ENCODE results near the gene TEAD1. TPM values are rescaled to one million over a fixed set of nuclear protein-coding genes. Genes with fewer than 3 reads are reported as not detected.

Gene TEAD1
- total and polyA plus RNA-seq, 9 of the 15 experiments (the other 6 are each of a cell fraction or from before 2014, with no cell fraction given) = 1.7 to 17.7 (median 10.8) TPM

GRCh38 chr11:12841946-12842630 lies 167.9 kb downstream of the TEAD1 start:
- Histone ChIP-seq H3K36me3 (ENCODE audit: control insufficient read depth, insufficient read depth, low read length) (no peaks in the 10 kb centered on the region), H3K9ac (ENCODE audit: insufficient read depth in 1 of 2, low read depth in 2 of 2, low read length in 2 of 2) (peak overlapping the region in 1 of 2 experiments; percentile 47; a peak in 3 of 4 replicates), H3K9me1 (ENCODE audit: control insufficient read depth, insufficient read depth, low read length) (no peaks in the 10 kb centered on the region), H3K4me1 (replicated peaks in 1 of 2; ENCODE audit: control insufficient read depth in 2 of 2, insufficient read depth in 2 of 2, low read length in 2 of 2) (peaks cover 10 to 63% of the 10 kb centered on the region in 2 experiments; a peak in 4 of 5 replicates), H3K4me3 (no peak overlapping the region), H2AFZ (ENCODE audit: low read depth, low read length) (peak overlapping the region; percentile 64), H4K20me1 (replicated peaks; ENCODE audit: control insufficient read depth, insufficient read depth, low read length) (no peaks in the 10 kb centered on the region), H3K79me2 (ENCODE audit: control insufficient read depth, insufficient read depth, low read length) (peaks cover 40% of the 10 kb centered on the region; the same call in 2 of the 3 replicates), H3K9me3 (replicated peaks; ENCODE audit: control insufficient read depth, insufficient read depth, low read depth, low read length) (no peaks in the 10 kb centered on the region), H3K4me2 (ENCODE audit: insufficient read depth, low read length) (peak overlapping the region; percentile 48; the same call in 1 of the 2 replicates), H3K27ac (ENCODE audit: extremely low read depth, low read depth, low read length) (peak overlapping the region; percentile 76; the same call in 2 of the 3 replicates), H3K27me3 (ENCODE audit: control insufficient read depth in 2 of 2, insufficient read depth in 2 of 2, low read length in 2 of 2) (no peaks in the 10 kb centered on the region)
- ATAC-seq (peak; percentile 55), FAIRE-seq (peak; percentile 70), DNase-seq (ENCODE audit: extremely low read depth in 1 of 4, low spot score in 3 of 4) (peak in 3 of 4 experiments; percentile 32 to 75 (median 43))
- 11% methylated on average over 9 of the region's 9 CpGs for whole genome bisulfite sequencing (ENCODE audit: insufficient coverage, low coverage, missing lambda C conversion rate)
- in situ Hi-C loops (cut with MboI) = no loop called here
- ChIA-PET CTCF (ENCODE audit: low intra/inter-chr PET ratio) (no interaction called here), POLR2A (interaction anchor here (0.7 to 3.2 kb wide), 10 partner anchors 9 to 791 kb away, joined by 3 to 21 read pairs (median 4); no protein-coding TSS in a partner anchor)
- BruUV-seq (replicated peaks) = no TSS peak
- intact Hi-C loops (cut with micrococcal nuclease) = loop anchor here (2.0 kb wide), 1 partner anchor 13 kb away; no protein-coding TSS in a partner anchor
- 0 out of 2 replicates have a peak, but pooled peaks have one; percentile 14 for TF ChIP-seq SMARCA4 (IDR thresholded peaks at IDR 0.05)
- TF ChIP-seq ZNF280B (CRISPR knock-in tag; IDR thresholded peaks at IDR 0.05) = no peak
- 0 out of 2 replicates have a peak, but pooled peaks have one; percentile 24 for TF ChIP-seq CREB3 (tag; conservative IDR thresholded peaks at IDR 0.05; ENCODE audit: low read depth)
- no peak for TF ChIP-seq RBBP5 (IDR thresholded peaks at IDR 0.05; ENCODE audit: borderline replicate concordance, insufficient read depth, low read length, poor library complexity, severe bottlenecking)
- TF ChIP-seq, protein P1, sequence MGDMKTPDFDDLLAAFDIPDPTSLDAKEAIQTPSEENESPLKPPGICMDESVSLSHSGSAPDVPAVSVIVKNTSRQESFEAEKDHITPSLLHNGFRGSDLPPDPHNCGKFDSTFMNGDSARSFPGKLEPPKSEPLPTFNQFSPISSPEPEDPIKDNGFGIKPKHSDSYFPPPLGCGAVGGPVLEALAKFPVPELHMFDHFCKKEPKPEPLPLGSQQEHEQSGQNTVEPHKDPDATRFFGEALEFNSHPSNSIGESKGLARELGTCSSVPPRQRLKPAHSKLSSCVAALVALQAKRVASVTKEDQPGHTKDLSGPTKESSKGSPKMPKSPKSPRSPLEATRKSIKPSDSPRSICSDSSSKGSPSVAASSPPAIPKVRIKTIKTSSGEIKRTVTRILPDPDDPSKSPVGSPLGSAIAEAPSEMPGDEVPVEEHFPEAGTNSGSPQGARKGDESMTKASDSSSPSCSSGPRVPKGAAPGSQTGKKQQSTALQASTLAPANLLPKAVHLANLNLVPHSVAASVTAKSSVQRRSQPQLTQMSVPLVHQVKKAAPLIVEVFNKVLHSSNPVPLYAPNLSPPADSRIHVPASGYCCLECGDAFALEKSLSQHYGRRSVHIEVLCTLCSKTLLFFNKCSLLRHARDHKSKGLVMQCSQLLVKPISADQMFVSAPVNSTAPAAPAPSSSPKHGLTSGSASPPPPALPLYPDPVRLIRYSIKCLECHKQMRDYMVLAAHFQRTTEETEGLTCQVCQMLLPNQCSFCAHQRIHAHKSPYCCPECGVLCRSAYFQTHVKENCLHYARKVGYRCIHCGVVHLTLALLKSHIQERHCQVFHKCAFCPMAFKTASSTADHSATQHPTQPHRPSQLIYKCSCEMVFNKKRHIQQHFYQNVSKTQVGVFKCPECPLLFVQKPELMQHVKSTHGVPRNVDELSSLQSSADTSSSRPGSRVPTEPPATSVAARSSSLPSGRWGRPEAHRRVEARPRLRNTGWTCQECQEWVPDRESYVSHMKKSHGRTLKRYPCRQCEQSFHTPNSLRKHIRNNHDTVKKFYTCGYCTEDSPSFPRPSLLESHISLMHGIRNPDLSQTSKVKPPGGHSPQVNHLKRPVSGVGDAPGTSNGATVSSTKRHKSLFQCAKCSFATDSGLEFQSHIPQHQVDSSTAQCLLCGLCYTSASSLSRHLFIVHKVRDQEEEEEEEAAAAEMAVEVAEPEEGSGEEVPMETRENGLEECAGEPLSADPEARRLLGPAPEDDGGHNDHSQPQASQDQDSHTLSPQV (IDR thresholded peaks at IDR 0.05) = peak; percentile 29; the same call in 1 of the 2 replicates
- 0 out of 2 replicates have a peak, but pooled peaks have one; percentile 27 for TF ChIP-seq SPI1 (IDR thresholded peaks at IDR 0.05; ENCODE audit: borderline replicate concordance, low read depth, low read length)
- TF ChIP-seq ZKSCAN8 (CRISPR knock-in tag; IDR thresholded peaks at IDR 0.05) = 0 out of 2 replicates have a peak, but pooled peaks have one; percentile 21
- TF ChIP-seq ETV1 (tag; conservative IDR thresholded peaks at IDR 0.05; ENCODE audit: low read depth) = peak; percentile 84
- TF ChIP-seq MYNN (IDR thresholded peaks at IDR 0.05) = 0 out of 2 replicates have a peak, but pooled peaks have one; percentile 42
- TF ChIP-seq MYNN (CRISPR knock-in tag; IDR thresholded peaks at IDR 0.05) = no peak
- TF ChIP-seq RFX1 (IDR thresholded peaks at IDR 0.05) = peak; percentile 93
- TF ChIP-seq MLX (CRISPR knock-in tag; conservative IDR thresholded peaks at IDR 0.05) = no peak
- no peak for TF ChIP-seq ZNF668 (CRISPR knock-in tag; IDR thresholded peaks at IDR 0.05)
